GM15510 (cell line): ENCODE measurements around the gene ROCK1.

Source experiments
- POLR2A ChIP-seq: IDR thresholded peaks from 3 replicates; pipeline ENCODE4 v1.6.1; 2011; ENCODE audit warnings: borderline replicate concordance; ENCODE audit not compliant: insufficient read length; ENCODE audit errors: extremely low read depth

Gene ROCK1

GRCh38 chr18:21040466-21040865, 71.1 kb downstream of the ROCK1 start:
- TF ChIP-seq POLR2A = no peak

GRCh38 chr18:21038201-21038600, 73.4 kb downstream of the ROCK1 start:
- TF ChIP-seq POLR2A = no peak

- no peak for TF ChIP-seq POLR2A
These were observed 79.8 kb downstream of the ROCK1 start for GRCh38 chr18:21031845-21032244.

DNA sequence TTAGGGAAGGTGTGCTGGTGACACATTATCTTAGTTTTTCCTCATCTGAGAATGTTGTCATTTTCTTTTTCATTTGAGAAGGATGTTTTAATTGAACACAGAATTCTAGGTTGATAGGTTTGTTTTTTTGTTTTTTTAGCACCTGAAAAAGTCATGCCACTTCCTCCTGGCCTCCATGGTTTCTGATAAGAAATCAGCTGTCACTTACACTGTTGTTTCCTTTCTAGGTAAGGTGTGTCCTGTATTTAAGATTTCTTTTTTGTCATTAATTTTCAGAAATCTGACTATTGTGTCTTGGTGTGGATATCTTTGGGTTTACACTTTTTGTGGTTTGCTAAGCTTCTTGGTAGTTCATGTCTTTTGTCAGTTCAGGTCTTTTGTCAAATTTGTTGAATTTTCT, 99.3 kb downstream of the ROCK1 start:
- TF ChIP-seq POLR2A = no peak

DNA sequence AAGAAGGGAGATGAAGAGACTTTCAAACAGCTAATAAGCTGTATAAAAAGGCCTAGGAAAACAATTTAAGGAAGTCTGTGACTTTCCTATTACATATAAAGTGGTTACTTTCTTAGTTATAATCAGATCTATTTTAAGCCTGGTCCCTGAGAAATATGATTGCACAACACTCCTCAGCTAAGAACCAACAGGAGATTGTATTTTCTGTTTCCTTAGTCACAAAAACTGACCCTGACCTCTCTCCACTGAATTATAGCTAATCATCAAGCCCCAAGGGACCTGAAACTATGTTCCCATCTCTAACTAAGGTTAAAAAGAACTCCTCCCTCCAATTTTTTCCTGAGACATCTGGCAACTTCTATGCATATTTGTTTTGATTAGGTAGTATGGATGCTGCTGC, 106.9 kb downstream of the ROCK1 start:
- no peak for TF ChIP-seq POLR2A

DNA sequence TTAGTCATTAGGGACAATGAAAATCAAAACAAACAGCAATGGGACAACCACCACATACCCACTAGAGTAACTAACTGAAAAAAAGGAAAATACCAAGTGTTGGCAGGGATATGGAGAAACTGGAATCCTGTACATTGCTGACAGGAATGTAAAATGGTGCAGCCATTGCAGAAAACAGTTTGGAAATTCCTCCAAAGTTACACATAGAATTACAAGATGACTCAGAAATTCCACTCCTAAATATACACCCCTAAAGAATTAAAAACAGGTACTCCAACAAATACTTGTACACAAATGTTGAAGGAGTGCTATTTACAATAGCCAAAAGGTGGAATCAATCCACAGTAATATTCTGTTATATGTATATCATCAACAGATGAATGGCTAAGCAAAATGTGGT, 110.9 kb downstream of the ROCK1 start:
- no peak for TF ChIP-seq POLR2A

DNA sequence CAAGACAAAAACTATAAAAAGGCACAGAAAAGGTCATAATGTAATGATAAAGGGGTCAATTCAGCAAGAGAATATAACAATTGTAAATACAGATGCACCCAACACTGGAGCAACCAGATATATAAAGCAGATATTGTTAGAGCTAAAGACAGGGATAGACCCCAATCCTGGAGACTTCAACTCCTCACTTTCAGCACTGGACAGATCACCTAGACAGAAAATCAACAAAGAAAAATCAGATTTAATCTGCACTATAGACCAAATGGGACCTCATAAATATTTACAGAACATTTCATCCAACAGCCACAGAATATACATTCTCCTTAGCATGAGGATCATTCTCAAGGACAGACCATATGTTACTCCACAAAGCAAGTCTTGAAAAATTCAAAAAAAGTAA, 114.2 kb downstream of the ROCK1 start:
- TF ChIP-seq POLR2A = no peak

DNA sequence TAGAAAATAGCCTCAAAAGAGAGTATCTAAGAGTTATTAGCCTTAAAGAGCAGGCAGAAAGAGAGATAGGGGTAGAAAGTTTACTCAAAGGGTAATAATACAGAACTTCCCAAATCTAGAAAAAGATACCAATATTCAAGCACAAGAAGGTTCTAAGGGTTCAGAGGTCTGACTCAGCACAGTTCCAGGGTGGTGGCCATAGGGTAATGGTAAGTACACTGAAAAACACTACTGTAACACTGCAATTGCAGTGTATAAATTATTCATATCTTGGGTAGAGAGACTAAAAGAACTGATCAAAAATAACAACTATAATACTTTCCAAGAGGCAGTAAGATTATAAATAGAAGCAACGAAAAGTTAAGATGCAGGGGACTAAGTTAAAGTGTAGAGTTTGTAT, 115.2 kb downstream of the ROCK1 start:
- TF ChIP-seq POLR2A = no peak

GRCh38 chr18:20988726-20989125, 122.9 kb downstream of the ROCK1 start:
- TF ChIP-seq POLR2A = no peak

- no peak for TF ChIP-seq POLR2A
These were observed 136.5 kb downstream of the ROCK1 start for GRCh38 chr18:20975077-20975476.

DNA sequence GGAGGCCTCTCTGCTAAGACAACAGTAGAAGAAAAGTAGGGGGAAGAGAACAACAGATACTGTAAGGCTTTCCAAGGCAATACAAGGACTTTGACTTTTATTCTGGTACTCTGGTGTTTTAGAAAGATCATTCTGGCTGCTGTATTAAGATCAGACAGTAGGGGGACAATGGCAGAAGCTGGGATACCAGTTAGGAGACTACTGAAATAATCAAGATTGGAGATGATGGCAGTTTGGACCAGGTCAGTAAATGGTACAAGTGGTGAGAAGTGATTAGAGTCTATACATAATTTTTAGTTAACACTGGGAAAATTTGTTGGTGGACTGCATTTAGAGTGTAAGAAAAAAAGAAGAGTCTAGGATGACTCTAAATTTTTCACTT, 139.7 kb downstream of the ROCK1 start:
- no peak for TF ChIP-seq POLR2A

DNA sequence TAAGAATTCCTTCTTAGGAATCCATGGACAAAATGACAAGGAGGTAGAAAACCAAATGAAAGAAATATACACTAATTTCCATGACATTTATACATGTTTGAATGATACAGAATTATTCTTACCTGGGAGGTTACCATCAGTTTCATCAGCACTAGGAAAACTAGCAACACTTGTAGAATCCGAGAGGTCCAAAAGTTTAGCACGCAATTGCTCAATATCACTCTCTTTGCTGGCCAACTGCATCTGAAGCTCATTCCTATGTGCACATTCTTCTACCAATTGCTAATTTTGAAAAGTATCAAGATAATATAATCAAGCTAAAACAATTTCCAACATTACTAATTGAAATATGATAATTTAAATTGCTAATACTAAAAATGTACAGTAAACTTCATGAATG, 144.8 kb downstream of the ROCK1 start:
- TF ChIP-seq POLR2A = no peak

DNA sequence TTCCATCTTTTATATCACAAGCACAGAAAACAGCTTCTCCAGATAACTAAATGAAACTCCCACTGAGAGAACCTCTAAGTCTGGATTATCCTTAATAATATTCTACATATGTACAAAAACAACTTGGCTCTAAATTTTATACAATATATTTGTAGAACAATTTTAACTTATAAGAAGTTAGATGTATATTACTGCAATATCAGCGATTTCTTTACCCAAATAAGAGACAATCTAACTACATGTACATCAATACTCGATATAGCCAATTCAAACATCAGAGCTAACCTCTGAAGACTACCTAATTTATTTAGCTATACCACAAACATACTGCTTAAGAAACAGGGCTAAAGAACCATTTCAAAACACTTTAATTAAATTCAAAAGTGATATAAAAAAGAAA, 148.6 kb downstream of the ROCK1 start:
- no peak for TF ChIP-seq POLR2A

DNA sequence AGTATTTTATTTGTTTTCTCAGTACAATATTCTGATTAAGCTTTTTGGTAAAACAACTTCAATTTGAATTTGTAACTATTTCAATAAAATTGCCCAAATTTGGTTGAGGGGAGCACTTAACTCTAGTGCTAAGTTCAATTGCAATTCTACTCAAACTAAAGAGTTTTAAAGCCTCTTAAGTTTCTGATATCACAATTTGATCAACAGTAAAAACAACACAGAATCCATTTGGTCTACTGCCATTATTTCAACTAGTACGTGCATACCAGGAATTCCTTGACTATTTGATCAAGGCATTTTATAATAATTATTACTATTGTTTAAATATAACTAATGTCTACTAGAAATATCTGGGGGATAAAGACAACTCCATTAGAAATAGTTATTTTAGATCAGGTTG, 150.9 kb downstream of the ROCK1 start:
- TF ChIP-seq POLR2A = no peak
